NCI-H345 treated with DMSO at 0.1 percent for 48 hours (cell line): Measurements from ENCODE around the gene SKAP1.
"Not testable (repeated sequence)": the region's sequence is repeated elsewhere in the genome, so short reads cannot be mapped to it uniquely, and the experiment has no call there.

Experiments
- DNase-seq: peaks from one replicate; lab custom pipeline; 2025; ENCODE audit not compliant: unreplicated experiment; lab: John Stamatoyannopoulos, UW

SKAP1 gene

GRCh38 chr17:48449335-48449734, 19.3 kb upstream of the SKAP1 start:
- not testable (repeated sequence) for DNase-seq

- DNase-seq, result no peak
Observed at GRCh38 chr17:48445248-48445620, 15.2 kb upstream of the SKAP1 start.

- DNase-seq, result no peak
Observed at GRCh38 chr17:48444516-48445247, 14.7 kb upstream of the SKAP1 start.

GRCh38 chr17:48443712-48444111, 13.7 kb upstream of the SKAP1 start:
- no peak for DNase-seq

- no peak for DNase-seq
Observed at GRCh38 chr17:48442819-48443218, 12.8 kb upstream of the SKAP1 start.

- DNase-seq, result no peak
Observed at GRCh38 chr17:48441862-48442261, 11.8 kb upstream of the SKAP1 start.

GRCh38 chr17:48441231-48441711, 11.3 kb upstream of the SKAP1 start:
- no peak for DNase-seq

GRCh38 chr17:48440669-48441068, 10.7 kb upstream of the SKAP1 start:
- no peak for DNase-seq

GRCh38 chr17:48439875-48440505, 10.0 kb upstream of the SKAP1 start:
- no peak for DNase-seq

GRCh38 chr17:48439110-48439850, 9.3 kb upstream of the SKAP1 start:
- DNase-seq, result no peak

- DNase-seq, result no peak
Observed at GRCh38 chr17:48438516-48439061, 8.6 kb upstream of the SKAP1 start.

- no peak for DNase-seq
Observed at GRCh38 chr17:48433896-48434295, 3.9 kb upstream of the SKAP1 start.

GRCh38 chr17:48432820-48433775, 3.1 kb upstream of the SKAP1 start:
- no peak for DNase-seq

GRCh38 chr17:48429156-48429555, 858 bp downstream of the SKAP1 start:
- DNase-seq, result no peak

- DNase-seq, result no peak
Observed at GRCh38 chr17:48427598-48427997, 2.4 kb downstream of the SKAP1 start.

GRCh38 chr17:48426761-48427500, 3.1 kb downstream of the SKAP1 start:
- DNase-seq, result no peak

GRCh38 chr17:48426019-48426665, 3.9 kb downstream of the SKAP1 start:
- no peak for DNase-seq

- DNase-seq, result not testable (repeated sequence)
Observed at GRCh38 chr17:48422060-48422459, 8.0 kb downstream of the SKAP1 start.

- DNase-seq, result no peak
Observed at GRCh38 chr17:48420823-48421222, 9.2 kb downstream of the SKAP1 start.
